ENCODE data around the gene ZSWIM3. TPM values are rescaled to one million over a fixed set of nuclear protein-coding genes. Genes with fewer than 3 reads are reported as not detected.

Gene ZSWIM3
- total and polyA plus RNA-seq, 2 of the 13 experiments (the other 11 are each of a cell fraction or from before 2014, with no cell fraction given), result 5.2 to 5.8 TPM

GRCh38 chr20:45925821-45926506 lies 68.5 kb downstream of the ZSWIM3 start (continued):
- TF ChIP-seq SNAPC4 (CRISPR knock-in tag; IDR thresholded peaks at IDR 0.05), result no peak
- TF ChIP-seq ZFP36 (IDR thresholded peaks at IDR 0.05; ENCODE audit: borderline replicate concordance, low read depth, low read length, partially characterized antibody), result no peak
- TF ChIP-seq SP1 (IDR thresholded peaks at IDR 0.05), result no peak
- TF ChIP-seq SP1 (CRISPR knock-in tag; IDR thresholded peaks at IDR 0.05), result no peak
- TF ChIP-seq HOXA3 (CRISPR knock-in tag; IDR thresholded peaks at IDR 0.05), result peak; percentile 51; the same call in 1 of the 2 replicates
- TF ChIP-seq ZNF20 (CRISPR knock-in tag; IDR thresholded peaks at IDR 0.05), result no peak
- TF ChIP-seq SMYD3 (CRISPR knock-in tag; IDR thresholded peaks at IDR 0.05), result no peak; the same call in 1 of the 2 replicates
- TF ChIP-seq ZNF788 (CRISPR knock-in tag; IDR thresholded peaks at IDR 0.05; ENCODE audit: borderline replicate concordance), result peak; percentile 18; the same call in 1 of the 2 replicates
- no peak for TF ChIP-seq FOXM1 (CRISPR knock-in tag; IDR thresholded peaks at IDR 0.05)
- no peak for TF ChIP-seq NFKB2 (CRISPR knock-in tag; IDR thresholded peaks at IDR 0.05; ENCODE audit: borderline replicate concordance)
- 0 out of 2 replicates have a peak, but pooled peaks have one; percentile 17 for TF ChIP-seq IKZF5 (CRISPR knock-in tag; IDR thresholded peaks at IDR 0.05)
- TF ChIP-seq STAG1 (CRISPR knock-in tag; IDR thresholded peaks at IDR 0.05), result no peak
- TF ChIP-seq ZKSCAN1 (IDR thresholded peaks at IDR 0.05; ENCODE audit: low read length), result no peak
- TF ChIP-seq TBL1XR1 (IDR thresholded peaks at IDR 0.05; ENCODE audit: borderline replicate concordance, low read length, partially characterized antibody), result no peak
- TF ChIP-seq THYN1 (CRISPR knock-in tag; IDR thresholded peaks at IDR 0.05; ENCODE audit: borderline replicate concordance, low read depth), result no peak
- TF ChIP-seq RFXAP (CRISPR knock-in tag; IDR thresholded peaks at IDR 0.05; ENCODE audit: borderline replicate concordance), result peak; percentile 33; the same call in 1 of the 2 replicates
- TF ChIP-seq SNAI1 (CRISPR knock-in tag; IDR thresholded peaks at IDR 0.05; ENCODE audit: borderline replicate concordance), result no peak
- no peak for TF ChIP-seq PRDM4 (CRISPR knock-in tag; IDR thresholded peaks at IDR 0.05; ENCODE audit: borderline replicate concordance)
- no peak for TF ChIP-seq PCBP1 (IDR thresholded peaks at IDR 0.05; ENCODE audit: borderline replicate concordance, low read depth, low read length)
- no peak for TF ChIP-seq ZNF484 (CRISPR knock-in tag; IDR thresholded peaks at IDR 0.05; ENCODE audit: borderline replicate concordance, low read depth)
- TF ChIP-seq ZNF263 (CRISPR knock-in tag; IDR thresholded peaks at IDR 0.05), result no peak; the same call in 1 of the 2 replicates
- TF ChIP-seq ELF3 (CRISPR knock-in tag; IDR thresholded peaks at IDR 0.05), result no peak
- TF ChIP-seq HOXA5 (CRISPR knock-in tag; IDR thresholded peaks at IDR 0.05), result no peak

Data from HepG2 (cell line).